Astrocyte of the spinal cord (primary cell): ENCODE results near the gene TKT.
A peak's percentile ranks its signal among the peaks of the same experiment; 100 is the strongest.

Source experiments
- DNase-seq: peaks from one replicate; pipeline ENCODE4 v3.0.0; 2011; ENCODE audit warnings: low read depth, low spot score
- H3K4me3 ChIP-seq: 2 replicates; pipeline ENCODE4 v1.5.1; 2011; ENCODE audit warnings: low read depth, mild to moderate bottlenecking, low read length, moderate library complexity
- CTCF ChIP-seq: IDR thresholded peaks from 2 replicates; pipeline ENCODE4 v1.5.1; 2012; ENCODE audit warnings: low read depth, mild to moderate bottlenecking, low read length, inconsistent platforms
- in situ Hi-C: cut with HindIII; loops from 2 replicates; pipeline ENCODE4 v1.10.0; 2017; ENCODE audit warnings: low sequenced_read_pairs

The TKT gene

GRCh38 chr3:53221827-53222182 lies 34.0 kb downstream of the TKT start:
- DNase-seq = no peak
- H3K4me3 ChIP-seq = no peak overlapping the region
- TF ChIP-seq CTCF = no peak
- in situ Hi-C loops = no loop called here

- no peak for DNase-seq
- no peak for TF ChIP-seq CTCF
- in situ Hi-C loops = no loop called here
- H3K4me3 ChIP-seq = no peak overlapping the region
Measured at GRCh38 chr3:53221345-53221744, 34.5 kb downstream of the TKT start.

GRCh38 chr3:53219895-53220483 lies 35.8 kb downstream of the TKT start:
- DNase-seq = peak; percentile 80
- in situ Hi-C loops = no loop called here
- TF ChIP-seq CTCF = peak; percentile 99
- H3K4me3 ChIP-seq = no peak overlapping the region

- TF ChIP-seq CTCF = no peak
- in situ Hi-C loops = no loop called here
- DNase-seq = no peak
- H3K4me3 ChIP-seq = no peak overlapping the region
Measured at GRCh38 chr3:53218131-53218530, 37.7 kb downstream of the TKT start.

- in situ Hi-C loops = no loop called here
- no peak for TF ChIP-seq CTCF
- DNase-seq = no peak
- H3K4me3 ChIP-seq = no peak overlapping the region
Measured at GRCh38 chr3:53217175-53217574, 38.6 kb downstream of the TKT start.

- no peak overlapping the region for H3K4me3 ChIP-seq
- TF ChIP-seq CTCF = no peak
- in situ Hi-C loops = no loop called here
- no peak for DNase-seq
Measured at GRCh38 chr3:53216723-53217122, 39.1 kb downstream of the TKT start.

GRCh38 chr3:53215816-53216215 lies 40.0 kb downstream of the TKT start:
- in situ Hi-C loops = no loop called here
- TF ChIP-seq CTCF = no peak
- DNase-seq = no peak
- no peak overlapping the region for H3K4me3 ChIP-seq
